ENCODE results near the gene UGT3A1. TPM values are rescaled to one million over a fixed set of nuclear protein-coding genes. Genes with fewer than 3 reads are reported as not detected.

The UGT3A1 gene
- total and polyA plus RNA-seq, 2 donors (not counting 1 experiment from before 2014, with no cell fraction given): not detected

DNA sequence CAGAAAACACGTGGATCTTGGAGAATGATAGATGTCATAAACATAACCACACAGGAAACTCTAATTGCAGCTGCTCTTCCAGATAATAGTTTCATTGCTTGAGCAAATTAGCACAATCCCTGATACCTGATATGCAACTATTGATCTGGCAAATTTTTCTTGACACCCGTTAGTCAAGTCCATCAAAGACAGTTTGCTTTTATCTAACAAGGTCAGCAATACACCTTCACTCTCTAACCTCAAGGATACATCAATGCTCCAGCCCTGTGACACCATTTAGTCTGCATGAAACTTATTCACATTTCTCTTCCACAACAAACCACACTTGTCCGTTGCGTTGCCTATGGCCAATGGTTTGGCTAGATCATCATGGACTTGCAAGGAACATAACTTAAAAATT, 16.6 kb downstream of the UGT3A1 start:
- Histone ChIP-seq H2AFZ (ENCODE audit: low read length) (no peak overlapping the region), H3K4me1 (ENCODE audit: control insufficient read depth, extremely low read depth, insufficient read depth, low read length) (no peaks in the 10 kb centered on the region), H3K27ac (ENCODE audit: insufficient read depth, low read length) (no peak overlapping the region), H3K27me3 (ENCODE audit: control insufficient read depth, insufficient read depth, low read length) (no peaks in the 10 kb centered on the region), H3K4me3 (replicated peaks in 1 of 4; ENCODE audit: control extremely low read depth in 1 of 4, insufficient read depth in 1 of 4, low read depth in 3 of 4, low read length in 4 of 4) (no peak overlapping the region), H4K20me1 (ENCODE audit: control insufficient read depth, extremely low read depth, insufficient read depth, low read length) (no peaks in the 10 kb centered on the region), H3K36me3 (ENCODE audit: control insufficient read depth, insufficient read depth, low read length) (no peaks in the 10 kb centered on the region), H3K79me2 (ENCODE audit: control insufficient read depth, insufficient read depth, low read length) (no peaks in the 10 kb centered on the region), H3K9ac (ENCODE audit: insufficient read depth, low read length) (no peak overlapping the region), H3K9me3 (ENCODE audit: control insufficient read depth, insufficient read depth, low read depth, low read length) (no peaks in the 10 kb centered on the region), H3K4me2 (ENCODE audit: extremely low read depth, insufficient read depth, low read length) (no peak overlapping the region)
- TF ChIP-seq EZH2 (IDR thresholded peaks at IDR 0.05; ENCODE audit: low read length, missing control alignments) (no peak), CTCF (conservative IDR thresholded peaks at IDR 0.05 in 1 of 2, IDR thresholded peaks at IDR 0.05 in 1 of 2; ENCODE audit: low read depth in 1 of 2, low read length in 2 of 2) (no peak)
- DNase-seq (ENCODE audit: low read depth in 2 of 2): no peak

DNA sequence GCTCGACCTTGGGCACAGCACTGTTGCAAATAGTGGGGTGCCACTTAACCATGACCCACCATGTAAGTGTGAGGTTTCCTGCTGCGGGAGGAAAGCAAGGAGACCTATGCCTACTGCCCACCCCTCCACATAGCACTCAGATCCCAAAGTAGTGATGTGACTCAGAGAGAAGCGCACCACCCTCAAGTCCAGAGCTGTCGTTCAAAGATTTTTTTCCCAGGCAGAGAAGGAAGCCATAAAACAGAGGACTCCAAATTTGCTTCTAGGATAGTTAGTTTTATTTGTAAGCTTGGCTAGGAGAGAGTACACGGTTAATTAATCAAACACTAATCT, 19.3 kb downstream of the UGT3A1 start:
- no peak for DNase-seq (ENCODE audit: low read depth in 2 of 2)

DNA sequence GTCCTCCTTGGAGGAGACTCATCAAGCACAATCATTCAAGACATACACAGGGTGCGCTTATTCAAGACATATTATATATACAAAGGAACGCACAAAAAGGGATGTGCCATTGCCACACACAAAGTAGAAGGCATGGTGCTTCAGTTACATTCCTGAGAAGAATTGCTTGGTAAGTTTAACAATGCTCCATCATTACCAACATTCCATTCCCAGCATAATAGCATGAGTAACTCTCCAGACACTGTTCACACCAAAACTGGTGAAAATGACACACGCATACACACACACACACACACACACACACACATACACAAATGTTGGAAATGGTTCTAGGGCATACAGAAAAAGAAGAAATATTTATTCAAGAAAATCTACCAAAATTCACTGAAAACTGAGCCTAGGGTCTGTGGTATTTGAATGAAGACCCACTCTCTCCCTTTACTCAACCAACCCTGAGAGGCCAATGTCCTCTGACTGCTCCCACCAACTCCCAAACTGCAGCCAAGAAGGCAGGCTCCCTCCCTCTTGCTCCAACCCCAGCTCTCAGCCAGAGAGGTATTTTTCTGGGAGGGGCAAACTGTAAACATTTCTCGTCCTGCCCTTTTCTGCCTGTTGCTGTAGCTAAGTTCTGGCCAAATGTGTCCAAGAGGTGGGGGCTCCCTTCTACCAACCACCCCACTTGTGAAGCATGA, 19.9 kb downstream of the UGT3A1 start:
- H3K27ac ChIP-seq (ENCODE audit: insufficient read depth, low read length): no peak overlapping the region
- H3K79me2 ChIP-seq (ENCODE audit: control insufficient read depth, insufficient read depth, low read length): no peaks in the 10 kb centered on the region
- no peaks in the 10 kb centered on the region for H3K27me3 ChIP-seq (ENCODE audit: control insufficient read depth, insufficient read depth, low read length)
- no peaks in the 10 kb centered on the region for H4K20me1 ChIP-seq (ENCODE audit: control insufficient read depth, extremely low read depth, insufficient read depth, low read length)
- DNase-seq (ENCODE audit: low read depth in 2 of 2): peak in 1 of 2 donors; percentile 1
- H3K9ac ChIP-seq (ENCODE audit: insufficient read depth, low read length): no peak overlapping the region
- no peaks in the 10 kb centered on the region for H3K9me3 ChIP-seq (ENCODE audit: control insufficient read depth, insufficient read depth, low read depth, low read length)
- TF ChIP-seq EZH2 (IDR thresholded peaks at IDR 0.05; ENCODE audit: low read length, missing control alignments) (no peak), CTCF (conservative IDR thresholded peaks at IDR 0.05 in 1 of 2, IDR thresholded peaks at IDR 0.05 in 1 of 2; ENCODE audit: low read depth in 1 of 2, low read length in 2 of 2) (no peak)
- no peak overlapping the region for H2AFZ ChIP-seq (ENCODE audit: low read length)
- no peak overlapping the region for H3K4me3 ChIP-seq (replicated peaks in 1 of 4; ENCODE audit: control extremely low read depth in 1 of 4, insufficient read depth in 1 of 4, low read depth in 3 of 4, low read length in 4 of 4)
- H3K4me1 ChIP-seq (ENCODE audit: control insufficient read depth, extremely low read depth, insufficient read depth, low read length): no peaks in the 10 kb centered on the region
- H3K4me2 ChIP-seq (ENCODE audit: extremely low read depth, insufficient read depth, low read length): no peak overlapping the region
- no peaks in the 10 kb centered on the region for H3K36me3 ChIP-seq (ENCODE audit: control insufficient read depth, insufficient read depth, low read length)

More for the DNA sequence above, 19.3 kb downstream of the UGT3A1 start:
- Histone ChIP-seq H3K27me3 (ENCODE audit: control insufficient read depth, insufficient read depth, low read length) (no peaks in the 10 kb centered on the region), H3K9me3 (ENCODE audit: control insufficient read depth, insufficient read depth, low read depth, low read length) (no peaks in the 10 kb centered on the region), H4K20me1 (ENCODE audit: control insufficient read depth, extremely low read depth, insufficient read depth, low read length) (no peaks in the 10 kb centered on the region), H3K9ac (ENCODE audit: insufficient read depth, low read length) (no peak overlapping the region), H2AFZ (ENCODE audit: low read length) (no peak overlapping the region), H3K79me2 (ENCODE audit: control insufficient read depth, insufficient read depth, low read length) (no peaks in the 10 kb centered on the region), H3K36me3 (ENCODE audit: control insufficient read depth, insufficient read depth, low read length) (no peaks in the 10 kb centered on the region), H3K4me1 (ENCODE audit: control insufficient read depth, extremely low read depth, insufficient read depth, low read length) (no peaks in the 10 kb centered on the region), H3K27ac (ENCODE audit: insufficient read depth, low read length) (no peak overlapping the region), H3K4me2 (ENCODE audit: extremely low read depth, insufficient read depth, low read length) (no peak overlapping the region), H3K4me3 (replicated peaks in 1 of 4; ENCODE audit: control extremely low read depth in 1 of 4, insufficient read depth in 1 of 4, low read depth in 3 of 4, low read length in 4 of 4) (no peak overlapping the region)
- no peak for TF ChIP-seq EZH2 (IDR thresholded peaks at IDR 0.05; ENCODE audit: low read length, missing control alignments)
- TF ChIP-seq CTCF (conservative IDR thresholded peaks at IDR 0.05 in 1 of 2, IDR thresholded peaks at IDR 0.05 in 1 of 2; ENCODE audit: low read depth in 1 of 2, low read length in 2 of 2): no peak
